ENCODE results near the gene ADAM12.

ADAM12 gene

DNA sequence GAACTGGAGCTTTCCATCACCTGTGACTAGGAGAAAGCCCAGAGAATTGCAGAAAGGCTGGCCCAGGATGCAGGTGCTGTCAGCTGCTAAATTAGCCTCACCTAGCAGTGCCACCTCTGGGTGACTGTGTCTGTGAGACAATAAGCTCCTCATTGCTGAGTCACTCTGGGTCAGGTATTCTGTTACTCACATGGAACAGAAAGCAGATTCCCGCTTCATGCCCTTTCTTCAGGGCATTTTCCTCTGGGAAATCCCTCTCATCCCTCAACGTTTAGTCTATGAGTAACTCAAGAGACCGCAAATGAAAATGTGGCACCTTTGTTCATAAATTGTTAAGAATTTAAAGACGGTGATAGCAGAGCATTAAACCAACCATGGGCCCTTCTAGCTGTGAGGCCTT is 184.0 kb downstream of the ADAM12 start (continued):
- no peak for TF ChIP-seq ZNF664 (tag by site-specific recombination; IDR thresholded peaks at IDR 0.05)
- TF ChIP-seq, protein P1, sequence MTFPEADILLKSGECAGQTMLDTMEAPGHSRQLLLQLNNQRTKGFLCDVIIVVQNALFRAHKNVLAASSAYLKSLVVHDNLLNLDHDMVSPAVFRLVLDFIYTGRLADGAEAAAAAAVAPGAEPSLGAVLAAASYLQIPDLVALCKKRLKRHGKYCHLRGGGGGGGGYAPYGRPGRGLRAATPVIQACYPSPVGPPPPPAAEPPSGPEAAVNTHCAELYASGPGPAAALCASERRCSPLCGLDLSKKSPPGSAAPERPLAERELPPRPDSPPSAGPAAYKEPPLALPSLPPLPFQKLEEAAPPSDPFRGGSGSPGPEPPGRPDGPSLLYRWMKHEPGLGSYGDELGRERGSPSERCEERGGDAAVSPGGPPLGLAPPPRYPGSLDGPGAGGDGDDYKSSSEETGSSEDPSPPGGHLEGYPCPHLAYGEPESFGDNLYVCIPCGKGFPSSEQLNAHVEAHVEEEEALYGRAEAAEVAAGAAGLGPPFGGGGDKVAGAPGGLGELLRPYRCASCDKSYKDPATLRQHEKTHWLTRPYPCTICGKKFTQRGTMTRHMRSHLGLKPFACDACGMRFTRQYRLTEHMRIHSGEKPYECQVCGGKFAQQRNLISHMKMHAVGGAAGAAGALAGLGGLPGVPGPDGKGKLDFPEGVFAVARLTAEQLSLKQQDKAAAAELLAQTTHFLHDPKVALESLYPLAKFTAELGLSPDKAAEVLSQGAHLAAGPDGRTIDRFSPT (tag by site-specific recombination; IDR thresholded peaks at IDR 0.05), result no peak
- TF ChIP-seq ZNF23 (tag by site-specific recombination; IDR thresholded peaks at IDR 0.05; ENCODE audit: borderline replicate concordance), result no peak
- TF ChIP-seq ZNF677 (tag by site-specific recombination; IDR thresholded peaks at IDR 0.05), result no peak
- TF ChIP-seq ZNF214 (tag by site-specific recombination; IDR thresholded peaks at IDR 0.05; ENCODE audit: borderline replicate concordance), result no peak
- TF ChIP-seq KLF16 (tag by site-specific recombination; IDR thresholded peaks at IDR 0.05), result no peak

DNA sequence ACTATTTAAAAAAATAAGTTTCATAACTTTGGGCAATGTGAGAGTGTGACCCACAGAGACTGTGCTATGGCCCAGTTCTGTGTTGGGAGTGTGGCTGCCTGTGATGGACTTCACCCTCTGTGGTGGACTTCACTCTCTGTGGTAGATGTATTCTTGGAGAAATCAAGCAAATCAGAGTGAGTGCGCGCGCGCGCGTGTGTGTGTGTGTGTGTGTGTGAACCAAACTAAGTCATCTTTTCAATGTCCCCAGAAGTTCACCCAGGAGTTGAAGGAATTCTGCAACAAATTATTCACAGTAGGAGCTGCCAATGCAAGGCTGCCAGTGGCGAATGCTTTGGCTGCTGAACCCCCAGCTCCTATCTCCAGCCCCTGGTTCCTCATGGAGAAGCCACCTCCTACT is 184.5 kb downstream of the ADAM12 start:
- CTCF ChIA-PET, result interaction anchor here (0.6 to 1.0 kb wide), 3 partner anchors 11 to 738 kb away, joined by 3 to 4 read pairs (median 3); no protein-coding TSS in a partner anchor
- POLR2A ChIA-PET, result no interaction called here
- Histone ChIP-seq H3K36me3 (ENCODE audit: control insufficient read depth in 2 of 2, insufficient read depth in 1 of 2, low read length in 2 of 2) (no peaks in the 10 kb centered on the region), H3K27ac (ENCODE audit: extremely low read depth, low read depth, low read length) (no peak overlapping the region), H3K4me1 (ENCODE audit: control insufficient read depth, insufficient read depth, low read length) (peaks cover 8% of the 10 kb centered on the region), H3K9me3 (ENCODE audit: control insufficient read depth, insufficient read depth, low read depth, low read length) (no peaks in the 10 kb centered on the region), H3K4me3 (ENCODE audit: low read depth, low read length) (no peak overlapping the region)
- TF ChIP-seq ZNF555 (tag by site-specific recombination; conservative IDR thresholded peaks at IDR 0.05) (no peak), ZNF600 (tag by site-specific recombination; IDR thresholded peaks at IDR 0.05) (peak; percentile 46)
- TF ChIP-seq, protein P2, sequence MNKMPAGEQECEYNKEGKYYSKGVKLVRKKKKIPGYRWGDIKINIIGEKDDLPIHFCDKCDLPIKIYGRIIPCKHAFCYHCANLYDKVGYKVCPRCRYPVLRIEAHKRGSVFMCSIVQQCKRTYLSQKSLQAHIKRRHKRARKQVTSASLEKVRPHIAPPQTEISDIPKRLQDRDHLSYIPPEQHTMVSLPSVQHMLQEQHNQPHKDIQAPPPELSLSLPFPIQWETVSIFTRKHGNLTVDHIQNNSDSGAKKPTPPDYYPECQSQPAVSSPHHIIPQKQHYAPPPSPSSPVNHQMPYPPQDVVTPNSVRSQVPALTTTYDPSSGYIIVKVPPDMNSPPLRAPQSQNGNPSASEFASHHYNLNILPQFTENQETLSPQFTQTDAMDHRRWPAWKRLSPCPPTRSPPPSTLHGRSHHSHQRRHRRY (tag by site-specific recombination; IDR thresholded peaks at IDR 0.05), result no peak

DNA sequence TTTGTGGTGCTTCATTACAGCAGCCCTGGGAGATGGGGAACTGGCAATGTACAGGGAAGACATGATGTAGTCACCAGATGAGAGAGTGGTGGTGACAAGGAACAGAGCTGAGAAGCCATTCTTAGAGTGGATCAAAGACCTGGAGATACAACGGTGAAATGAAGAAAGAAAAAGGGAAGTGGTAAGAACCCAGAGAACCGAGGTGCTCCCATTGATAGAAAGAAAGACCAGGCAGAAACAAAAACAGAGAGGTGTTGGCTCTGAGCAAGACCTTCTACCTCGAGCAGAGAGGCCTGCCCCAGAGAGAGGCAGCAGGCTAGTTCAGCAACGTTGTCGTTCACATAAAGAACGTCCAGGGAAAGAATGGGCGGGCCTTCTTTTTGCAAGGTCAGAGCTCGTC is 186.7 kb downstream of the ADAM12 start:
- Histone ChIP-seq H3K4me1 (ENCODE audit: control insufficient read depth, insufficient read depth, low read length) (no peaks in the 10 kb centered on the region), H3K9me3 (ENCODE audit: control insufficient read depth, insufficient read depth, low read depth, low read length) (no peaks in the 10 kb centered on the region), H3K36me3 (ENCODE audit: control insufficient read depth in 2 of 2, insufficient read depth in 1 of 2, low read length in 2 of 2) (no peaks in the 10 kb centered on the region), H3K27ac (ENCODE audit: extremely low read depth, low read depth, low read length) (no peak overlapping the region), H3K4me3 (ENCODE audit: low read depth, low read length) (no peak overlapping the region)
- CTCF ChIA-PET, result no interaction called here
- POLR2A ChIA-PET, result no interaction called here
- TF ChIP-seq, protein P3, sequence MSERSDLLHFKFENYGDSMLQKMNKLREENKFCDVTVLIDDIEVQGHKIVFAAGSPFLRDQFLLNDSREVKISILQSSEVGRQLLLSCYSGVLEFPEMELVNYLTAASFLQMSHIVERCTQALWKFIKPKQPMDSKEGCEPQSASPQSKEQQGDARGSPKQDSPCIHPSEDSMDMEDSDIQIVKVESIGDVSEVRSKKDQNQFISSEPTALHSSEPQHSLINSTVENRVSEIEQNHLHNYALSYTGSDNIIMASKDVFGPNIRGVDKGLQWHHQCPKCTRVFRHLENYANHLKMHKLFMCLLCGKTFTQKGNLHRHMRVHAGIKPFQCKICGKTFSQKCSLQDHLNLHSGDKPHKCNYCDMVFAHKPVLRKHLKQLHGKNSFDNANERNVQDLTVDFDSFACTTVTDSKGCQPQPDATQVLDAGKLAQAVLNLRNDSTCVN (tag by site-specific recombination; optimal IDR thresholded peaks at IDR 0.05), result no peak
- TF ChIP-seq ZNF747 (tag by site-specific recombination; IDR thresholded peaks at IDR 0.05), result no peak
- TF ChIP-seq ZNF621 (tag by site-specific recombination; IDR thresholded peaks at IDR 0.05), result no peak
- no peak for TF ChIP-seq ZNF677 (tag by site-specific recombination; IDR thresholded peaks at IDR 0.05)
- TF ChIP-seq ZBTB21 (tag by site-specific recombination; IDR thresholded peaks at IDR 0.05), result no peak
- TF ChIP-seq ZNF404 (tag by site-specific recombination; IDR thresholded peaks at IDR 0.05), result no peak
- TF ChIP-seq ZNF596 (tag by site-specific recombination; IDR thresholded peaks at IDR 0.05), result no peak
- TF ChIP-seq ZNF324 (tag by site-specific recombination; IDR thresholded peaks at IDR 0.05), result no peak
- TF ChIP-seq ZFHX2 (tag by site-specific recombination; conservative IDR thresholded peaks at IDR 0.05), result no peak
- no peak for TF ChIP-seq ZFP37 (tag by site-specific recombination; IDR thresholded peaks at IDR 0.05)
- no peak for TF ChIP-seq ZXDB (tag by site-specific recombination; IDR thresholded peaks at IDR 0.05)
- TF ChIP-seq, protein P4, sequence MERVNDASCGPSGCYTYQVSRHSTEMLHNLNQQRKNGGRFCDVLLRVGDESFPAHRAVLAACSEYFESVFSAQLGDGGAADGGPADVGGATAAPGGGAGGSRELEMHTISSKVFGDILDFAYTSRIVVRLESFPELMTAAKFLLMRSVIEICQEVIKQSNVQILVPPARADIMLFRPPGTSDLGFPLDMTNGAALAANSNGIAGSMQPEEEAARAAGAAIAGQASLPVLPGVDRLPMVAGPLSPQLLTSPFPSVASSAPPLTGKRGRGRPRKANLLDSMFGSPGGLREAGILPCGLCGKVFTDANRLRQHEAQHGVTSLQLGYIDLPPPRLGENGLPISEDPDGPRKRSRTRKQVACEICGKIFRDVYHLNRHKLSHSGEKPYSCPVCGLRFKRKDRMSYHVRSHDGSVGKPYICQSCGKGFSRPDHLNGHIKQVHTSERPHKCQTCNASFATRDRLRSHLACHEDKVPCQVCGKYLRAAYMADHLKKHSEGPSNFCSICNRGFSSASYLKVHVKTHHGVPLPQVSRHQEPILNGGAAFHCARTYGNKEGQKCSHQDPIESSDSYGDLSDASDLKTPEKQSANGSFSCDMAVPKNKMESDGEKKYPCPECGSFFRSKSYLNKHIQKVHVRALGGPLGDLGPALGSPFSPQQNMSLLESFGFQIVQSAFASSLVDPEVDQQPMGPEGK (tag by site-specific recombination; IDR thresholded peaks at IDR 0.05), result no peak
